NCI-H187 treated with DMSO at 0.1 percent for 48 hours (cell line): ENCODE results near the gene OPA3.

Experiments
- DNase-seq: peaks from one replicate; lab custom pipeline; 2025; lab: John Stamatoyannopoulos, UW

Gene OPA3

DNA sequence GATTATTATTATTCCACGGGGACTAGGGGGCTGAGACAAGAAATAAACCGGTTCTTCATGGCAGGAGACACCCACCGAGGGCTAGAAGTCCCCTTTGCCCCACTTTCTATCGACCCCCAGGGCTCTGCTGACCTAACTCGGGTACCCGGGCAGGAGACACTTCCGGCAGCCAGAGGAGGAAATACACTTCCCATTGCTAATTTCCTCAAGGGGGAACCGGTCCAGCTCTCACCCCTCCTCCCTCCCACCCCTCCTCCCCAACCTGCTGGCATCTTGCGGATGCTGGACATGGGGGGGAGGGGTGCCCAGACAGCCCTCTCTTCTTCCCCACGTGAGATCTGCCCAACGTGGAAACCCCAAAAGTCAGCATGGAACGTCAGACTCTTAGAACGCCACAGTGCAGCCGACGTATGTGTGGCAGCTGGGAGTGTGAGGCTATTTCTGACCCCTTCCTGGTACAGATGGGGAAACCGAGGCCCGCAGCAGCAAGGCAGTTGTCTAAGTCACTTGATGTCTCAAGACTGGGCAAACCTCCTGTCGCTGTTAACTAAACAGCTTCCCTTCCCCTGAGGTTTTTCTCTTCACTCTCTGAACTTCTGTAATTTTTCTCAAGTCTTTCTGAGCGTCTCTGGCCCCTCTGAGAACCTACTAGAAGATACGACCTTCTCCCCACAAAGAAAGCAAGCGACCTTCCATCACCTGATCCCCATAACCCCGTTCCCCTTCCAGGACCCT, 13.8 kb upstream of the OPA3 start:
- no peak for DNase-seq

GRCh38 chr19:45597425-45598111, 13.0 kb upstream of the OPA3 start:
- DNase-seq: no peak

GRCh38 chr19:45595814-45596213, 11.2 kb upstream of the OPA3 start:
- no peak for DNase-seq

- no peak for DNase-seq
Measured at GRCh38 chr19:45593520-45593919, 8.9 kb upstream of the OPA3 start.

DNA sequence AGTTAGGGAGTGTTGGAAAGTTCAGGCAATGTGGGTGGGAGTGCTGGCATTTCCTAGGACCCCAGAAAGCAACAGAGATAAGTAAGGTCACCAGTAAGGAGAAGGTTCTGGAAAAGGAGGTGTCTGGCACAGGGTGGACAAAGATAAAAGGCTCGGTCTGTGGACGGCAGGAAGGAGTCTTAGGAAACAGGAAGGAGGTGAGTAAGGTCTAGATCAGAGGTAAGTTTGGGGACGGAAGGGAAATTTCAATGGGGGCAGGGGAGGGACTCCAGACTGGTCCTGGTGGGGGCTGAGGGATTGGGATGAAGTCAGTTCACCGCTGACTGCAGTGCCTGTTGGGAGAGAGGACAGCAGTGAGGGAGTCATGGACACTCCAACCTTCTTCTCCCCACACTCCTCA, 7.8 kb upstream of the OPA3 start:
- no peak for DNase-seq

GRCh38 chr19:45591638-45592005, 7.0 kb upstream of the OPA3 start:
- DNase-seq: no peak

DNA sequence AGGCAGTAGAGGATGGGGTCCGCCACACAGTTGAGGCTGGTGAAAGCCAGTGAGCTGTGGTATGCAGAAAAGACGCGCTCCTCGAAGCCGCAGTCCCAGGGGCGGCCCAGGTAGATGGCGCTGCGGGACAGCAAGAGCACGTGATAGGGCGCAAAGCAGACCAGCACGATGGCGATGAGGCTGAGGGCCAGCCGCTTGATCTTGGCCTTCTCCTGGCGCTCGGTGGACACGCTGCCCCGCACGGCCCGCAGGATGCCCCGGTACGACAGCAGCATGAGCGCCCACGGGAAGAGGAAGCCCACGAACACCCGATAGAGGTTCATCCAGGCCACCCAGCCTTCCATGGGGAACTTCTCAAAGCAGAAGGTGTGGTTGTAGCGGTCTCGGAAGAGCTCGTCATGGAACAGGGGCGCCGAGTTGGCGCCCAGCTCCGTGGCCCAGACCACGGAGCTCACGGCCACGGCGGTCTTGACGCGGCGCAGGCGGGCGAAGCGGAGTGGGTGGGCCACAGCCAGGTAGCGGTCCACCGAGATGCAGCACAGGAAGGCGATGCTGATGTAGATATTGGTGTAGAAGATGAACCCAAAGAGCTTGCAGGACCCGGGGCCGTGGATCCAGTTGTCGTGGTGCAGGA, 6.5 kb upstream of the OPA3 start:
- no peak for DNase-seq

GRCh38 chr19:45590300-45591003, 5.8 kb upstream of the OPA3 start:
- no peak for DNase-seq

DNA sequence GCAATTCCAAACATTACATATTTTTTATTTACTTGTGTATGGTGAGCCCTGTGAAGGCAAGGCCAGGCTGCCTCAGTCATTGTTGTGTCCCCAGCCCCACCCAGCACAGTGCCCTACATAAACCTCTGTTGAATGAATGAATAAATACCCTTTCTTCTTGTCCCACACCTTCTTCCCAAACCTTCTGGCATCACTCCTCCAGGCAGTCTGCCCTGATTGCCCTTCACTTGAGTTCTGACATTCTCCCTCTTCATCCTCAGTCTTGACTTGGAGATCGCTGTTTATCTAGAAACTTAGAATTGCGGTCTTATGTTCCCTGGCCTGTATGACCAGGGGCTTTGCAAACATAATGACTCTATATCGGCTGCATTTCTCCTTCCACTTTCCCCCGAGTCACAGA, 5.2 kb upstream of the OPA3 start:
- DNase-seq: no peak

DNA sequence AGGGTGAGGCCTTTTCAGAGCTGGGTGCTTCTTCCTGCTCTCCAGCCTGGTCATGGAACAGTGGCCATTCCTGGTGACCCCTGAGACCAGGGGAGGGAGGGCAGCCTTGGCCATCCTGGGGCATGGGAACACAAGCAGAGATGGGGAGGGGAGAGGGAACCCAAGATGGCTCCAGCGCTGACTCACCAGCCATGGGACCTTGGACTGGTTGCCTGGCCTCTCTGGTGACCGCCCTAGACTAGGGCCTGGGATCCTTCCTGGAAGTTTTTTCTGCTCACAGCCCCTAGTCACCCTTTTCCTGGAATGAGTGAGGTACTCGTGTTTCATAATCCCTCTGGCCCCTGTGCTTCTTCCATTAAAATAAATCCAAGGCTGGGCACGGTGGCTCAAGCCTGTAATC, 3.3 kb upstream of the OPA3 start:
- no peak for DNase-seq

- DNase-seq: no peak
Measured at GRCh38 chr19:45585158-45585577, 566 bp upstream of the OPA3 start.

DNA sequence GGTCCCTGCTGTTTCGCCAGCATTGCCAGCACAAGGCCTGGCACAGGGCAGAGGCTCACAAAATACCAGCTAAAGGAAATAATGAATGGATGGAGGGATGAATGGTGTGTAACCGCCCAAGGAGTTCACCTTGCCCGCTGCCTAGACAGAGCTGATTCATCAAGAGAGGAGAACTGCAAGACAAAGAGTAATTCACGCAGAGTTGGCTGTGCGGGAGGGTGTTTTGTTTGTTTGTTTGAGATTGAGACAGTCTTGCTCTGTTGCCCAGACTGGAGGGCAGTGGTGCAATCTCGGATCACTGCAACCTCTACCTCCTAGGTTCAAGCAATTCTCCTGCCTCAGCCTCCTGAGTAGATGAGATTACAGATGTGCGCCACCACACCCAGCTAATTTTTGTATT, 3.0 kb downstream of the OPA3 start:
- no peak for DNase-seq

- DNase-seq: no peak
Measured at GRCh38 chr19:45578861-45579260, 5.7 kb downstream of the OPA3 start.

GRCh38 chr19:45577111-45577905, 7.3 kb downstream of the OPA3 start:
- DNase-seq: no peak

DNA sequence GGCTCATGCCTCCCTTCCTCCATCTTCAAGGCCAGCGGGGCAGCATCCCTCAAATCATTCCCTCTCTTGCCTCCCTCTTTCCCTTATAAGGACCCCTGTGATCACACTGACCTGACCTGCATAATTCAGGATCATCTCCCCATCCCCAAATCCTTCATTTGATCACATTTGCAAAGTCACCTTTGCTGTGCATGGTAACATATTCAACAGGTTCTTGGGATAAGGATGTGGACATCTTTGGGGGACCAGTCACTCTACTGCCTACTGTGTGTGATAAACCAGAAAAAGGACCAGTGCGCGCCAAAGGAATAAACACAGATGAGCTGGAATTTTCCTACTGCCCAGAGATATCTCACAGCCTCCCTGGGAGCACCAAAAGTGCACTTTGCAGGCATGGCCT, 7.9 kb downstream of the OPA3 start:
- DNase-seq: no peak

DNA sequence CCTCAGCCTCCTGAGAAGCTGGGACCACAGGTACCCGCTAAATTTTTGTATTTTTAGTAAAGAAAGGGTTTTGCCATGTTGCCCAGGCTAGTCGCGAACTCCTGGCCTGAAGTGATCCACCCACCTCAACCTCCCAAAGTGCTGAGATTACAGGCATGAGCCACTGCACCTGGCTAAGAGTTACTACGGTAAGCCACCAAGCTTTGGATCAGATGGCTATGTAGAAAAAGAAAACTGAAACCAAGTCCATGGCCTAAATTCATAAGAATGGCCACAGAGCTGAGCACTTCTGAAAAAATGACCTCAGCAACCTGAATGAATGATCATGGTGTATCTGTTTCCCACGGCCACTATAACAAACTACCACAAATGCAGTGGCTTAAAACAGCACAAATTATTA, 9.4 kb downstream of the OPA3 start:
- DNase-seq: no peak

- no peak for DNase-seq
Measured at GRCh38 chr19:45574526-45574925, 10.1 kb downstream of the OPA3 start.

- no peak for DNase-seq
Measured at GRCh38 chr19:45571457-45572220, 13.0 kb downstream of the OPA3 start.

GRCh38 chr19:45569619-45570421, 14.8 kb downstream of the OPA3 start:
- DNase-seq: no peak

- no peak for DNase-seq
Measured at GRCh38 chr19:45568732-45569131, 15.9 kb downstream of the OPA3 start.
